Stimulated activated CD4-positive, alpha-beta T cell treated with anti-CD3 and anti-CD28 coated beads, Interleukin-1b, Interleukin-23, amount 100 ng/mL, for 4 hours (primary cell): ENCODE results near the gene ZFP91.
A peak's percentile ranks its signal among the peaks of the same experiment; 100 is the strongest.

Experiments used
- DNase-seq, 2 donors: peaks; one replicate each; pipeline ENCODE4 v3.0.0-alpha.2; 2020; ENCODE audit warnings: low read depth in 2 of 2

ZFP91 gene

DNA sequence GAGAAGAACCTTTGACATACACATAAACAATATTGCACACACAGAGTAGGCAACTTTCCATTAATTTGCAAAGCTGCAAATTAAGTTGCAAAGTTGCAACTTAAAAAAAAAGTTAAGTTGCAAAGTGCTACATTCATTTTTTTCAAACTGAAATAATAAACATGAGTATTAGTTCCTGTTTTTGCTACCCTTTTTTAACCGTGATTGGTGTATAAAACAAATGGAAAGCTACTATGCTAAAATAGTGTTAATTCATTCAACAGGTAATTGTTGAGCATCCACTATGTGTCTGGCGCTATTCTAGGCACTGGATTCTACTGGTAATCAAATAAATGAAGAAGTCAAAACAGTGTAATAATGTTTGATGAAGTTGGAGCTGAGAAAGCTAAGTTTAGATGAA, 8.1 kb downstream of the ZFP91 start:
- DNase-seq, result no peak

DNA sequence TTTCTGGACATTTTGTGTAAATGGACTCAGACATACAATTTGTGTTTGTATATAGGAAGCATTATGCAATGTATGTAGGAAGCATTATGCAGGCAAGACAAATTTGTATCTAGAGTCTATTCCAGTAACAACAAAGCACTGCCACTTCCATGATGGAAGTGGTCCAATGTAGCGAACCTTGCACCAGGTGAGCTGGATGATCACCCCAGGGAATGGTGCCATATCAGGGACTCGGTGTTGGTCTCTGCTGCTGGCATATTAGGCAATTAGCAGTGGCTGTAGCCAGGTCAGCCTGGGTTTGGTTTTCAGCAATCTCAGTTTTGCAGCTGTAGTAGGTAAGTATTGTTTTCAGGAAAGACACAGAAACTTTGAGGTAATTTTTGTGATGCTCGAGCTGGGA, 12.8 kb downstream of the ZFP91 start:
- no peak for DNase-seq

DNA sequence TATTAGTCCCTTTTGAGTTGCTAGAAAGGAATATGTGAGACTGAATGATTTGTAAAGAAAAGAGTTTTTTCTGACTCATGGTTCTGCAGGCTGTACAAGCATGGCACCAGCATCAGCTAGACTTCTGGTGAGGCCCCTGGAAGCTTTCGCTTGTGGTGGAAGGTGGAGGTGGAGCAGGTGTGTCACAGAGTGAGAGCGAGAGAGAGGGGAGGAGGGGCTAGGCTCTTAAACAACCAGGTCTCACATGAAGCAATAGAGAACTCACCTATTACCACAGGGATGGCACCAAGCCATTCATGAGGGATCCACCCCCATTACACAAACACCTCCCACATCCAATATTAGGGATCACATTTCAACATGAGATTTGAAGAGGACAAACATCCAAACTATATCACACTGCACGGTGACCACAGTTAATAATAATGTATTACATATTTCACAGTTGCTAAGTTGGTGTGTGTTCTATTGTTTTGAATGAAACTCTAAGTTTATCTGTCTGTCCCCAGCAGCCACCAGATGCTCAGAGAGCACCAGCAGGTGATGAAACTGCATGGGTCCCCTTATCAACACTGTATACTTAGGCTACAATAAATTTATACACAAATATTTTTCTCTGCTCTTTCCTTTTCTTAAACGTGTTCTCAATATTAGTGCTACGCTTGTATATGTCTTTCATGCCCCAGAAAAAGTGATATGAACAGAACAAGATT, 14.1 kb downstream of the ZFP91 start:
- peak in 1 of 2 donors; percentile 42 for DNase-seq

DNA sequence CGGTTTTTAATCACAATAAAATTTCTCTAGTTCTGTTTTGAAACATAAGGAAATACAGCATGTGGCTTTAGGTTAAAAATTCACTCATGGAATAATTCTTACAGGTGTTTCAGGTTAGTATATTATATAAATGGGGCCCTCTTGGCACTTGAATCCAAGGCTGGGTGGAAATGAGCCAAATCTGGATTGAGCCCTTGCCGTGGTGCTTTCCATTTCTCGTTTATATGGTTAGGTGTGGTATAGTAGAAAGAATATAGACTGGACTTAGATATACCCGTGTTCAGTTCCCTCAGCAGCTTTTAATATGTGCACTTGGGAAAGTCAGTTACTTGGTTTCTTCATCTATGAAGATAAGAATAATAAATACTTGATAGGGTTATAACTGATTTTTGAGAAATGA, 16.0 kb downstream of the ZFP91 start:
- no peak for DNase-seq

DNA sequence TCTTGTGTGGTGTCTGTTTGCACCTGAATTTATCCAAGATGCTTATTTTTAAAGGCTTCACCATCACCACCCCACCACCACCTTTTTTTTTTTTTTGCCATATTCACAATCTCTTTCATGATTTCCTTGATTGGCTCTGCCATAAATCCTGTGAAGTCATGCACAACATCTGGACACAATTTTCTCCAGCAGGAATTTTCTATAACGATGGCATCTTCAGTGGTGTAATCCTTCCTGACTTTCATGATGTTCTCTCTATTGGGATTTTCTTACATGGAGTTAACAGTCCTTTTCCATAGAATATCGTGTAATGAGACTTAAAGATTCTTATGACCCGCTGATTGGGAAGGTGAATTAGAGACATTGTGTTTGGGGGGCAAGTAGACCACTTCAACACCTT, 17.8 kb downstream of the ZFP91 start:
- DNase-seq, result no peak

DNA sequence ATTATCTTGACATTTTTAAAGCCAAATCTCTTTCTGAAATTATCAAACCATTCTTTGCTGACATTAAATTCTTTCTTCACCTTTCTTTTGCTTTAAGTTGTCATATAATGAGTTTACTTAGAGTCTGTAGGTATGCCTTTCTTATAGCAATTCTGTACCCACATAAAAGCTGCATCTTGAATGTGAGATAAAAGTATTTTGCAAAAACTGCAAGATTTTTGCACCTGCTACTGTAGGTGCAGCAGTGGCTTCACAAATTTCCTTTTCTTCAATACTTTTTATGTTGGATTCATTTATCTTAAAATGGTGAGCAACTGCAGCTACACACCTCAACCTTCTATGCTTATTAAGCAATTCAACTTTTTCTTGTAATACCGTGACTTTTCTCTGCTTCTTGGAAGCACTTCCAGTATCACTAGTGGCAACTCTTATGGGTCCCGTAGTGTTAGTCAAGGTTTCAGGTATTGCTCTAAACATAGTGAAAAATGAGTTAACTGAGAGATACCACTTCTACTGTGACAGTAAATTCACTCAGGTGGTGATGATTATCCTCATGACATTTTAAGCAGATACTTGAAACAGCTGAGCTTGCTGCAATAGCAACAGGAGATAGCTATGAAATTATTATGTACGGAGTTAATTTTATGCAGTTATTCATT, 18.8 kb downstream of the ZFP91 start:
- no peak for DNase-seq

DNA sequence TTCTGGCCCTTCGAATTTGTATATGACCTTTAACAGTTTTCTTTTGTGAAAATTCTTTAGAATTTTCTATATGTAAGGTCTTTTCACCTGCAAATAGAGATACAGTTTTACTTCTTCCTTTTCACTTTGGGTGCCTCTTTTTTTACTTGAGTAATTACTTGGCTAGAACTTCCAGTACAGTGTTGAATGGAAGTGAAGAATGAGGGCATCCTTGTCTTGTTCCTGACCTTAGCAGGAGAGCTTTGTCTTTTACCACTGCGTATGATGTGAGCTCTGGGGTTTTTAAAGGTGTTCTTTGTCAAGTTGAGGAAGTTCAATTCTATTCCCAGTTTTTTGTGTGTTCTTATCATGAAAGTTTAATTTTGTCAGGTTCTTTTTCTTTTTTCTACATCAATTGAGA, 21.6 kb downstream of the ZFP91 start:
- DNase-seq, result no peak

DNA sequence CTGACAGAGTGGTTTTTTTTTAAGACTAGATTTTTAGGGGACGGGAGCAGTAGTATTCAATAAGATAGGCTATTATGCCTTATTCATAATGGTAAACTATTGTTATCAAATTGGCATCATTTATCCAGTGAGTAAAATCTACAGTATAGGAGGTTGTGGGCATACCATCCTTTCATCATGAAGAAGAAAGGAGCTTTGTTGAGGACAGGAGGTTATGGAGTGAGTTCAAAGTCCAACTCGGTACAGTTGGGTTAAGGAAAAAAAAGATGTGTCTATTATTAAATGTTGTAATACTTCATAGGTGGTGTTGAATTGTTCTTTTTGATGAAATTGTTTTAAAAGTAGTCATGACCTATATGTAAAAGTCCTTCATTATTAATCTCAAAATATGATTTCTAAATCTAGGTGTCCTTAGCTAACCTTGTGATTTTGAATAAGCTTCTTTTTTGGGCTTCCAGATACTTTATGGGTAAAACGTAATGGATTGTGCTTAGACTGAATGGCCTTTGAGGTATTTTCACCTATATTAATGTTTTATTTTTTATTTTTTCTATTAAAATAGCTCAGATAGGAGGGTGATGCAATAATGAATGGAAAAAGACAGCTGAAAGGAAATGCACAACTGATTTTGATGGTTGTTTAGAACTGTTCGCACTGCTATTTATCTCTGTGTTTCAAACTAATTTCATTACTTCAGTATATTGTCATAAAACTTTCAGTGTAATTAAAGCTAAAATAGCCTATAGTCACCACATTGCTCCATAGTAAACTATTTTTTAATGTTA, 28.3 kb downstream of the ZFP91 start:
- no peak for DNase-seq

DNA sequence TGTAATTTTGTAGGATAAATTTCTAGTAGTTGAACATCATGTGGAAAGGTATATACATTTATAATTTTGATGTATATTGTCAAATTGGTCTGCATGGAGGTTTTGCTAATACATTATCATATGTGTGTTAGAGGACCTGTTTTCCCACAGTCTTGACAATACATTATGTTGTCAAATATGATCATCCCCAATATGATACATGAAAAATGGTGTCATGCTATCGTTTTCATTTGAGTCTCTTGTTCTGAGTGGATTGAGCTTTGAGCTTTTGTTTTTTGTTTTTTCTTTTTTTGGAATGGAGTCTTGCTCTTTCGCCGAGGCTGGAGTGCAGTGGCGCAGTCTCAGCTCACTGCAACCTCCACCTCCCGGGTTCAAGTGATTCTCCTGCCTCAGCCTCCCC, 29.5 kb downstream of the ZFP91 start:
- DNase-seq, result no peak

DNA sequence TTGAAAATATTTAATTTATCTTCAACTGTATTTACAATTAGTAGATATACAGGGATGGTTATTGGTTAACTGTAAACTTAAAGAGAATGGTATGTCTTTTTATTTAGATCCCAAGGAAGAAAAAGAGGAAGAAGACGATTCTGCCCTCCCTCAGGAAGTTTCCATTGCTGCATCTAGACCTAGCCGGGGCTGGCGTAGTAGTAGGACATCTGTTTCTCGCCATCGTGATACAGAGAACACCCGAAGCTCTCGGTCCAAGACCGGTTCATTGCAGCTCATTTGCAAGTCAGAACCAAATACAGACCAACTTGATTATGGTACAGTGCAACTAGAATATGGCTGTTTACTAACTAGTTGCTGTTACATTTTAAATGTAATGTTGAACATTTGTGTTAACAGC, 30.9 kb downstream of the ZFP91 start:
- no peak for DNase-seq

DNA sequence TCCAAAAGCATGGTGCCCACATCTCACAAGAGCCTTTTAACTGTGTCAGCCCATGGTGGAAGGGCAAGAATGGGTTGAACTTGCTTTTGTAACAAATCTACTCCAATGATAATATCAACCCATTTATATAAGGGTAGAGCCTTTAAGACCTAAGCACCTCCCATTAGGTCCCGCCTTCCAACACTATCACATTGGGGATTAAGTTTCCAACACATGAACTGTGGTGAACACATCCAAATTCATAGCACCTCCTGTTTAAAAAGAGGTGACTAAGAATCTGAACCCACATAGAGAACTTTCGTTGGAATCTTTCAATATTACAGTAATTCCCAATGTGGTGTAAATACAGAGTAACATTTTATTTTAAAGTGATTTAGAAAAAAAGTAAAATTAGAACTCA, 34.4 kb downstream of the ZFP91 start:
- DNase-seq, result no peak

DNA sequence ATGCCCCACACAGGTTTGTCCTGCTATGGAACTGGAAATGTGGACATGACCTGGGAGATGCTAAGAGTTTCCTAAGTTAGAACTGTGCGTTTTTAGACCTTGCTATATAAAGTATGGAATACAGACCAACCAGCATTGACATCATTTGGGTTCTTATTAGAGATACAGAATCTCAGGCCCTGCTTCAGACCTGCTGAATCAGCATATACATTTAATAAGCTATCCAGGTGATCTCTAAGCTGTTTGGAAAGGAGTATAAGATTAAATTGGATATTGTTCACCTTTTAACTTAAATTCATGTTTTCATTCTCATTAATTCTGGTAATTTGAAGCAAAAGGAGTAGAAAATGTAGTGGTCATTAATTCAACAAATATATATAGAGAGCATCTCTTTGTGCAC, 36.7 kb downstream of the ZFP91 start:
- no peak for DNase-seq

DNA sequence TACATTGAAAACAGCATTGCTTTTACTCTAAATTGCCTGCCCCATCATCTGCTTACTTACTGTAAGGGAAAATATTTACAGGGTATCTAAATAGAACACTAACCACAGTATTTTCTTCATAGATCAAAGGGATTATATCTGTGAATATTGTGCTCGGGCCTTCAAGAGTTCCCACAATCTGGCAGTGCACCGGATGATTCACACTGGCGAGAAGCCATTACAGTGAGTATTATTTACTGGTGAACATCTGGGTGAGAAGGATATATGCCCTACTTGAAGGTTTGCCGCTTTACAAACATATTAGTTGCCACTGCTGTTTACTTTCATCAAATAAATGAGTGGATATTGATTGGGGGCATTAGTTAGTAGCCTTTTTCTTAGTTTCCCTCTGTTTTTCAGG, 37.7 kb downstream of the ZFP91 start:
- no peak for DNase-seq

DNA sequence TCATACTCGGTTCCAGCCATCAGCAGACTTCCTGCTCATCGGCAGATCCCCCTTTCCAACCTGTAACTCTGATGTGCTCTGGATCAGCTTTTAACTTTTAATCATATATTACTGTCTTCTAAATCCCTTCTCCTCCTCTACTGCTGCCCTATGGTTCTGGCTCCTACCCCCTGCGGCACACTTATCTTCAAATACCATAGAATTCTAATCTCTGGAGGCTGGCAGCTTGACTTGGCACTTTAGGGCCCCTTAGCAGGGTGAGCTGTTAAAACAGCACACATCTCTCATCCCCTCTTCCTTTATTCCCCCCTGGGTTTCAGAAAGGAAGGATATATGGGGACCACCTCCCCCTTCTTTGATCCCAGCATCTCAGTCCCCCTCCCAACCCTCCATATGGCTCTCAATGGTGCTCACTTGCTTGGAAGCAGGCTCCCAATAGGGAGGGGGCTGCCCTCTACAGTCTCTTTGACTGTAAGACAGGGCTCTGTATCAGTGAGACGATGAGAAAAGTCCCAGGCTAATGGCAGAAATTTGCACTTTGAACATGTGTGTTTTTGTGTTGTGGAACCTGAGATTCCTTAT, 39.2 kb downstream of the ZFP91 start:
- DNase-seq, result no peak

DNA sequence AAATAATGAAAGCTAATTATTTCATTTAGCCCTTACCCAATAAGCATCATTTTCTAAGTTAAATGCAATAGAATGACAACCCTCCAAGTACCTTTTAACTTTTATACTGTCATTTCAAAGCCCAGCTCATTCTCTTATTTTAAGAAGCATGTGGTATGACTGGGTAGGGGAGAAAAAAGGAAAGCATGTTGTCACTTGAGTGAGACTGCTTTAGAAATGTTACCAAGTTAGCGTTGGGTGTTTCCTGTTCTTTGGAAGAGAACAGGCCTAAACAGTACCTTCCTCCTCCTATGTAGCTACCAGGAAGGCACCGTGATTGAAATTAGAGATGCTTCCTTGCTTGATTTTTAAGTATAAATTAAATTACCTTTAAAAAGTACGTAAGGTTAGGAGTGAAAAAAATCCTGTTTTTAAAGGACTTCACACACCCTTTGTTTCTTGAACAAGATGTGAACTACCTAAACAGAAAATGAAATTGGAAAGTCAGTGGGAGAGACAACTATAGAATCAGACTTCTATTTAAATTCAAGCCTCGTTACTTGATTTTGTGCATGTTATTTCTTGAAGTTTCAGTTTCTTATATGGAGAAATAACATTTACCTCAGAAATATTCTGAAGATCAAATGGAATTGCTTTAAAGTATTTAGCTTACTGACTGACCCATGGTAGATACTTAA, 42.9 kb downstream of the ZFP91 start:
- DNase-seq, result no peak

DNA sequence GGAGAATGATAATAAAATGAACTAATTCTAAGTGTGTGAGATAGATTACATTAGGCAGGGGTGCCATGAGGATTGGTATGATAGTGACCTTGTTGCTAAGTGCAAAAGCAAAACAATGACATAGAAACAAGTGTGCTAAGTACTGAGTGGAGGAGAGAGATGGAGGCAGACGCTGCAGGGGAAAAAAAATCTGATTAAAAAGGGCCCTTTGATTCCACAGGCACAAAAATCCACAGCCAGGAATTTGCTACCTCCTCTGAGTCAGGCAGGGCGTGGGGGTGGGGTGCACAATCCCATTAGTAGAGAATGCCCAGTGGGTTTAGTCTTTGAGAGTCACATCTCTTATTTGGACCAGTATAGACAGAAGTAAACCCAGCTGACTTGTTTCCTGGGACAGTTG, 43.5 kb downstream of the ZFP91 start, which contains the start of gene CNTF:
CNTF (plus strand) TSS at position 322 of the 400 bp plus-strand sequence. CDS start 88 bp downstream, outside the sequence.
- no peak for DNase-seq

DNA sequence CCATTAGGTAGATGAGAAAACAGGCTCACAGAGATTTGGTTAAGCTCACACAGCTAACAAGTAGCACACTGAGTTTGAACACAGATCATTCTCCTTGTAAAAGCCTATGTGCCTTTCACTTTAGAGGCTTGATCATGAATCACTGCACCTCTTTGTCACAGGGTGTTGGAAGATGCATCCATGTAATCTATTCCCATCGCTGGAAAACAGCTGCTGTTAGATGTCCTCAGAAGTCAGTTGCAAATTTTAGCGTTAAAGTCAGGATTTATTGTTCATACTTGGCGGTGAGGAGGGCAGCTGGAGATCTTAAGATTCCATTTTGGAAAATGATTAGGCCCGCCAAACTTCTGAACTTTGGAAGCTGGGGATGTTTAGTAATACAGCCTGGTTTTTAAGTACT, 46.2 kb downstream of the ZFP91 start:
- DNase-seq, result no peak

DNA sequence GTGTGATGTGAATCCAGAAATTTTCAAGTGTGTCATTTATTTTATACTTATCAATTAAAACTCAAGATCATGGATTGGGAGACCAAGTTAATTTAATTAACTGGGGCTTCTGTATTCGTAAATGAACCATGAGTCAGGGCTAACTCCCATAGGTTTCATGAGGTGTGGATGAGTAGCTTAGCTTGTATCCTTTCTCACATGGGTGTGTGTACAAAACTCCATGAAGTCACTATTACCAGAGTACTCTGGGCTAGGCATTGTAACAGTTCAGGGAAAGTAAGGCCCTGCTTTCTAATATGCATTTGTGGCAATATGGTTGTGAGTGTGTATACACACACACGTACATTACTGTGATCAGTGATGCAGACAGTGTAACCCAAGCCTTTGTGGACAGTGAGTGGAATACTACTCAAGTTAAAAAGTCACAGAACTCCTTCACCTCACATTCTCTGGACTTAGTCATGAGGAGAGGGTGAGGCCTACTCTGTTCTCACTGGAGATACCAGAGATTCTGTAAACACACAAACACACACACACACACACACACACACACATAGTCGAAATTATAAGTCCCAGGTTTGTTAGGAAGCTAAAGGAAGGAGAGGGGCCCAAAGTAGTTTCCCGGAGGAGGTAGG, 47.1 kb downstream of the ZFP91 start:
- no peak for DNase-seq

DNA sequence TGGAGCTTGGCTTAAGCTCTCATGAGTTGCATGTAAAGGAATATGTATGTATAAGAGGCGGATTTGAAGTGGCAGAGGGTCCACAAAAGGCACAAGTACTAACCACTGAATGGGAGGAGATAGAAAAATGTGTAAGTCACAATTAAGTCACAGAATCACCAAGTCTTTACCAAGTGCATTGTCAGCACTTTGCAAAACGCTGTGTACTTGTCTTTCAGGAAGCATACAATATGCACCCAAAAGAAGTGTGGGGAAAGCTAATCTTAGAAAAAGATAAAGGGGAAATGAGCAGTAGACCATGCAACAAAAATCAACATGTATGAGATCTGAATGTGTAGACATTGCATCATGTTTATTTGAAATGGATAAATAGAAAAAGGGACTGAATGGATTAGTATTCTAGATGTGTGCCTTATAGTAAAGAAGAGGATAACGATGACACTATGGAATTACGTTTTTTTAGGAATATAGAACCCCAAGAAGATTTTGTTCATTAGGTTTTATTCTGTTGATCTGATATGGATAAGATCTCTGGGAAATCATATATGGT, 48.1 kb downstream of the ZFP91 start:
- DNase-seq, result no peak

DNA sequence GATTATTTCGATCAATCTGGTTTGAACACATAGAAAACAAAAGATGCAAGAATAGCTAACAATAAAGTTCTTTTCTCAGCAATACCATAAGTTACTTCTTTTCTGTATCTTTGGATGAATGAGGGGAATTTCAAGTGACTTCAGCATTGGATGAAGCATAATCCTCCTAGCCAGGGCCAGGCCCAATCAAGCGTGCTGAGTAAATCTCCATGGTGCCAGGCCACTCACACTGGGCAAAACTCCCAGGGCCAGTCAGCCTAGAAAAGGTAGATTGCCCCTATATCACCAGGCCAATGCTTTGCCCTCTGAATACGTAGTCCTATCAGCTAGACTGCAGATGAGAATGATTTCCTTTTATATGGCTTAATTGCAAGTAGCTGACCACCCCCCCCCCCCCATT, 49.6 kb downstream of the ZFP91 start:
- no peak for DNase-seq

DNA sequence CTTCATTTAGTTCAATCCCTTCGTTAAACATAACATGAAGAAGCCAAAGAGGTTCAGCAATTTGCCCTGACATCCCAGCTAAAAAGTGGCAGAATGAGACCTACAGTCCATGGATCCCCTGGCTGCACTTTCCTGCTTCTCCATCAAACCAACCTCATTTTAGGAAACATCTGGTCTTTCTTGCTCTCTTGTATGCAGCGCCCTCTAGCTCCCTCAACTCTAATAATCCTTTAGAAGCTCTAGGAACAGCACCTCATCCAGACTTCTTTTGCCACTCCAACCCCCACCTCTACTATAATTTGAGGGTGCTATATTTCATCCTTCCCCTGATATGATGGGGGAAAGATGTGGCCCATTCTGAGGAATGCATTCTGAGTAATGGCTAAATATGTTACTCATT, 51.0 kb downstream of the ZFP91 start:
- DNase-seq, result no peak
